ENCODE measurements around the gene IL12RB1. TPM values are rescaled to one million over a fixed set of nuclear protein-coding genes. Genes with fewer than 3 reads are reported as not detected.

Gene IL12RB1
- total RNA-seq, 2 donors from 2014 or later = not detected

GRCh38 chr19:18122424-18122823, 35.7 kb upstream of the IL12RB1 start:
- Mint-ChIP-seq H3K36me3 (ENCODE audit: low read depth) (peaks cover 25% of the 10 kb centered on the region), H3K27me3 (ENCODE audit: insufficient read depth) (peaks cover 6% of the 10 kb centered on the region), H3K4me1 (peaks cover 8% of the 10 kb centered on the region), H3K4me3 (no peak overlapping the region), H3K9me3 (no peaks in the 10 kb centered on the region), H3K27ac (no peak overlapping the region)
- no peak for TF ChIP-seq CTCF (conservative IDR thresholded peaks at IDR 0.05)
- no peak for DNase-seq
- H3K4me1 ChIP-seq (ENCODE audit: control insufficient read depth, insufficient read depth, low read length) = no peaks in the 10 kb centered on the region
- H3K9me3 ChIP-seq (ENCODE audit: control insufficient read depth, low read length) = no peaks in the 10 kb centered on the region
- peaks cover 16% of the 10 kb centered on the region for H3K36me3 ChIP-seq (ENCODE audit: control insufficient read depth, insufficient read depth, low read length)
- no peak overlapping the region for H3K4me3 ChIP-seq (ENCODE audit: low read length)
- H3K27me3 ChIP-seq (ENCODE audit: control insufficient read depth, insufficient read depth, low read length, poor library complexity, severe bottlenecking) = no peaks in the 10 kb centered on the region
- no peak overlapping the region for H3K9ac ChIP-seq (ENCODE audit: extremely low read depth, low read length, poor library complexity, severe bottlenecking)
- 95 to 100% methylated on average over 1 to 7 of the region's 7 CpGs for WGBS, 2 experiments (ENCODE audit: insufficient coverage in 1 of 2, insufficient read length in 1 of 2)
- H3K27ac ChIP-seq (ENCODE audit: low read depth, low read length) = no peak overlapping the region

GRCh38 chr19:18121166-18121565, 34.4 kb upstream of the IL12RB1 start:
- Histone ChIP-seq H3K27ac (ENCODE audit: low read depth, low read length) (no peak overlapping the region), H3K9ac (ENCODE audit: extremely low read depth, low read length, poor library complexity, severe bottlenecking) (no peak overlapping the region), H3K27me3 (ENCODE audit: control insufficient read depth, insufficient read depth, low read length, poor library complexity, severe bottlenecking) (no peaks in the 10 kb centered on the region), H3K36me3 (ENCODE audit: control insufficient read depth, insufficient read depth, low read length) (peaks cover 12% of the 10 kb centered on the region), H3K4me1 (ENCODE audit: control insufficient read depth, insufficient read depth, low read length) (no peaks in the 10 kb centered on the region), H3K4me3 (ENCODE audit: low read length) (no peak overlapping the region), H3K9me3 (ENCODE audit: control insufficient read depth, low read length) (no peaks in the 10 kb centered on the region)
- DNase-seq = no peak
- Mint-ChIP-seq H3K4me3 (no peak overlapping the region), H3K27me3 (ENCODE audit: insufficient read depth) (peaks cover 6% of the 10 kb centered on the region), H3K27ac (no peak overlapping the region), H3K9me3 (no peaks in the 10 kb centered on the region), H3K4me1 (peaks cover 11% of the 10 kb centered on the region), H3K36me3 (ENCODE audit: low read depth) (peaks cover 22% of the 10 kb centered on the region)
- TF ChIP-seq CTCF (conservative IDR thresholded peaks at IDR 0.05) = no peak
- 94 to 96% methylated on average over 3 to 5 of the region's 5 CpGs for WGBS, 2 experiments (ENCODE audit: insufficient coverage in 1 of 2, insufficient read length in 1 of 2)

- H3K9me3 ChIP-seq (ENCODE audit: control insufficient read depth, low read length) = no peaks in the 10 kb centered on the region
- DNase-seq = no peak
- WGBS, 2 experiments (ENCODE audit: insufficient coverage in 1 of 2, insufficient read length in 1 of 2) = 75 to 80% methylated on average over 1 of the region's 1 CpG
- H3K4me1 Mint-ChIP-seq = peaks cover 11% of the 10 kb centered on the region
- TF ChIP-seq CTCF (conservative IDR thresholded peaks at IDR 0.05) = no peak
- H3K4me1 ChIP-seq (ENCODE audit: control insufficient read depth, insufficient read depth, low read length) = no peaks in the 10 kb centered on the region
- no peaks in the 10 kb centered on the region for H3K27me3 ChIP-seq (ENCODE audit: control insufficient read depth, insufficient read depth, low read length, poor library complexity, severe bottlenecking)
- peaks cover 8% of the 10 kb centered on the region for H3K36me3 ChIP-seq (ENCODE audit: control insufficient read depth, insufficient read depth, low read length)
- no peaks in the 10 kb centered on the region for H3K9me3 Mint-ChIP-seq
- H3K4me3 ChIP-seq (ENCODE audit: low read length) = no peak overlapping the region
- H3K9ac ChIP-seq (ENCODE audit: extremely low read depth, low read length, poor library complexity, severe bottlenecking) = no peak overlapping the region
- no peak overlapping the region for H3K27ac ChIP-seq (ENCODE audit: low read depth, low read length)
- peaks cover 6% of the 10 kb centered on the region for H3K27me3 Mint-ChIP-seq (ENCODE audit: insufficient read depth)
- H3K4me3 Mint-ChIP-seq = no peak overlapping the region
- H3K36me3 Mint-ChIP-seq (ENCODE audit: low read depth) = peaks cover 21% of the 10 kb centered on the region
- H3K27ac Mint-ChIP-seq = peak overlapping the region; percentile 35
These were observed 33.4 kb upstream of the IL12RB1 start for GRCh38 chr19:18120127-18120526.

All from endodermal cell (in vitro differentiated cells).